HUES48 (cell line): ENCODE results near the gene CNPY1.

Source experiments
- H3K27ac ChIP-seq: one replicate; pipeline ENCODE4 v1.7.0; 2013; ENCODE audit warnings: low read depth, low read length, inconsistent platforms
- H3K27me3 ChIP-seq: 2 replicates; pipeline ENCODE4 v1.6.1; 2013; ENCODE audit warnings: mild to moderate bottlenecking, low read length; ENCODE audit not compliant: control insufficient read depth, insufficient read depth
- H3K36me3 ChIP-seq: 2 replicates; pipeline ENCODE4 v1.6.1; 2013; ENCODE audit warnings: low read length; ENCODE audit not compliant: control insufficient read depth, insufficient read depth
- H3K4me1 ChIP-seq: 2 replicates; pipeline ENCODE4 v1.6.1; 2013; ENCODE audit warnings: mild to moderate bottlenecking, low read length; ENCODE audit not compliant: control insufficient read depth, insufficient read depth
- H3K4me3 ChIP-seq: 2 replicates; pipeline ENCODE4 v1.5.1; 2013; ENCODE audit warnings: mild to moderate bottlenecking, low read depth, low read length
- H3K9ac ChIP-seq: 2 replicates; pipeline ENCODE4 v1.6.1; 2013; ENCODE audit warnings: mild to moderate bottlenecking, low read depth, low read length, moderate library complexity
- H3K9me3 ChIP-seq: 2 replicates; pipeline ENCODE4 v1.6.1; 2013; ENCODE audit warnings: low read length; ENCODE audit not compliant: control insufficient read depth, insufficient read depth

The CNPY1 gene

DNA sequence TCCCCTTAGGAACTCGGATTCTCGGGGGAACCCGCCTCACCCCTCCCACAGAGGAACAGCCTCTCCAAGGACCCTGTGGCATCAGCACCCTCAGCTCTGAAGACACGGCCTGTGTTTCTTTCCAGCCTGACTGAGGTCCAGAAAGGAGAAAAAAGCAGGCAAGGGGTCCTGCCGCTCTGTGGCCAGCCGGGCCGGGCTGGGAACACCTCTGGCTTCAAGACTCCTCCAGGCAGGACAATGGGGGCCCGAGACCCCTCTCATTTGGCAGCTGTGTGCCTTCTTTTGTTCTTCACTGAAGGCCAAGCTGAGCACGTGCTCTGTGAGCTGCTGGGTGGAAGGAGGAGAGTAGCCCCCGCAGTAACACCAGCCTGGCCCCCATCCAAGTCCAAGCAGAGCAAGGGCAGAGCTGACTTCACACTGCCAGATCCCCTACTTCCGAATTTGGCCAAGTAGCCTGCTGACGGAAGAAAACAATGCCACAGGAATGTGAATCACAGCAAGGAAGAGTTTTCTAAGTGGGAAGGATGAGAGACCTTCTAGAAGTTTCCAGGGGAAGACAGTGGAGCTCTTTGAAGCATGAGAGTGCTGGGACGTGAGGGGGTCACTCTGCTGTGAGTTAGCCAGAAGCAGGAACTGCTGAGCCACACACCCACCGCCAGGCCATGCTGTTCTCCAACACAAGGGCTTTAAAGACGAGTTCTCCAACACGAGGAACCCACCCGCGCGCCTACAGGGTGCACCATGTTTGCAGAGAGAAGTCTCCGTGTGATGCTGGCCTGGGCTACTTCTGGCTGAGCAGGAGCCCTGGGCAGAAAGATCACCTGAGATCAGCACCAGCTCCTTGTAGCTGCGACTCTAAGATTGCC, 3.1 kb downstream of the CNPY1 start:
- Histone ChIP-seq H3K9ac (no peak overlapping the region), H3K27me3 (peaks cover 6% of the 10 kb centered on the region; the same call in 1 of the 2 replicates), H3K9me3 (no peaks in the 10 kb centered on the region), H3K27ac (no peak overlapping the region), H3K36me3 (no peaks in the 10 kb centered on the region), H3K4me3 (no peak overlapping the region), H3K4me1 (no peaks in the 10 kb centered on the region)

DNA sequence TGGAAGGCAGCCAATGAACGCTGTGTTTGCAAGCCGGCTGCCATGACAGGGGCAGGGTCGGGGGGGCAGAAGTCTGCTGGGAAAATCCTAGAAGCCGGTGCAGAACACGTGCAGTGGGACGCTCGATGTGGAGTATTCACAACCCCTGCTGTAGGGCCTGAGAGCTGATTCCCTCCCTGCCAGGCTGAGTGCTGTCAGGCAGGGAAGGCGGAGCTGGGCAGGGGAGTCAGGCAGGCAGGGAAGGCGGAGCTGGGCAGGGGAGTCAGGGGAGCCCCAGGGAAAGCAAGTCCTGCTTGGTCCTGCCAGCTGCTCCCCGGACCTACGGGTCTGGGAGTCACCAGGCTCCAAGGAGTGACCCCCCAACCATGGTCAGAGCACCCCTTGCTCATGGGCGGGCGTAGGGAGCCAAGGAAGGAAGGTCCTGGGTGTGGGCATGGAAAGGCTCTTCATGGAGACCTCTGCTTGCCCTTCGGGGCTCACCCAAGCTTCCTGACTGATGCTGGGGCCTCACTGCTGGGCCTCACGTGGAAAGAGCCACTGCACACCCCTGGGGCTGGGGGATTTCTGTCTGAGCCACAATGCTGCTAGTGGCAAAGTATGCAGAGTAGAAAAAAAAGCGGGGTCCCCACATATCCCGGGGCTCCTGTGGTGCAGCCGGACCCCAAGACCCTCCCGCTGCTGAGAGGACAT, 4.2 kb downstream of the CNPY1 start:
- Histone ChIP-seq H3K36me3 (no peaks in the 10 kb centered on the region), H3K4me3 (no peak overlapping the region), H3K9me3 (no peaks in the 10 kb centered on the region), H3K9ac (no peak overlapping the region), H3K27me3 (peaks cover 11% of the 10 kb centered on the region), H3K27ac (no peak overlapping the region), H3K4me1 (no peaks in the 10 kb centered on the region)

DNA sequence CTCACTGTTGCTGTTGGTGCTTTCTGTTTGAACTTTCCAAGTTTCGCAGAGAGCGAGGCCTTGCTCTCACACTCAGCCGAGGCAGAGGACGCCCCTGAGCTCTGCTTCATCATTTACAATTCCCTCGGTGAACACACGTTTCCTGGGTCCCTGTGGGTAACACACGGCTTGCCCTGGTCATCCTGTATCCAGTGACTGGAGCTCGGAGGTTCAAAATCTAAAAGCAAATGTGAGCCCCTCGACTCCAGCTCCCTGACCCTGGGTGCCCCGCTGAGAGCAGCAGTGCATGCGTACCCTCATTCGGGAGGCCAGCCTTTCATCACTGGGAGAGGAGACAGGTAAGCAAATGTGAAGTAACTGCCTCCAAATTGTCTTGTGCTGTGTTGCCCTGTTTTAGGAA, 5.8 kb downstream of the CNPY1 start:
- Histone ChIP-seq H3K9ac (no peak overlapping the region), H3K36me3 (no peaks in the 10 kb centered on the region), H3K27me3 (peaks cover 27% of the 10 kb centered on the region), H3K4me1 (no peaks in the 10 kb centered on the region), H3K4me3 (no peak overlapping the region), H3K27ac (no peak overlapping the region), H3K9me3 (no peaks in the 10 kb centered on the region)

DNA sequence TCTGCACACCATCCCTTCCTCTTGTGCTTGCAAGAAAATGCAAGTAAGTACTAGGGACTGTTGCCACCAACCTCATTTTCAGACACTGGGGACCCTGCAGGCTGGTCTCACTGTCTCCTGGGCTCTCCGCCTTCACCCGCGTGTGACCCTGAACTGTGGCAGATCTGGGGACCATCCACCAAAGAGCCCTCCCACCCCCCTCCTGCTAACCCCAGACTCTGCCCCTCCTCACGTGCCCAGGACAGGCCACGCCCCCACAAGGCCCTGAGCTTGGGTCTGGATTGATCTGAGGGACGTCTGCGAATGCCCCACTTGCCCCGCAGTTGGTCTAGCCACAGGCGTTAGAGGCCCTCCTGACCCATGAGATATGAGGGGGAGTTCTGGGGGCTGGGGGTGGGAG, 8.1 kb downstream of the CNPY1 start:
- no peaks in the 10 kb centered on the region for H3K9me3 ChIP-seq
- H3K4me1 ChIP-seq = peaks cover 7% of the 10 kb centered on the region; the same call in 1 of the 2 replicates
- H3K27ac ChIP-seq = no peak overlapping the region
- H3K9ac ChIP-seq = no peak overlapping the region
- no peak overlapping the region for H3K4me3 ChIP-seq
- H3K27me3 ChIP-seq = peaks cover 50% of the 10 kb centered on the region
- H3K36me3 ChIP-seq = no peaks in the 10 kb centered on the region

DNA sequence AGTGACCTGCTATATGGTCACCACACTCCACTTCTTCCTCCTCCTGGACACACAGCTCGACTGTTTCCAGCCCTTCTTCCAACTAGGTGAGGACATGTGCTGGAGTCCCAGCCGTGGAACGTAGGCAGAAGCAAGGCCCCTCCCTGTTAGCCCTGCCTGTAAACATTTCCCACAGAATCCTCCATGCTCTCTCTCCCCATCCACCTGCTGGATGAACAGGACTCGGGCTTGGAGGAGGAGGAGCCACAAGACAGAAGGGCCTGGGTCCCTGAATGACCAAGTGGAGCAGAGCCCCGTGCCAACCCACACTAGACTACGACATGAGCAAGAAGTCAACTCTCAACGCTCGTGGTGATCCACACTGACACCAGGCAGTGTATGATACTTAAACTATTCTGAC, 9.9 kb downstream of the CNPY1 start:
- peaks cover 13% of the 10 kb centered on the region; the same call in 1 of the 2 replicates for H3K4me1 ChIP-seq
- no peak overlapping the region for H3K27ac ChIP-seq
- H3K4me3 ChIP-seq = no peak overlapping the region
- H3K36me3 ChIP-seq = no peaks in the 10 kb centered on the region
- H3K9me3 ChIP-seq = no peaks in the 10 kb centered on the region
- H3K9ac ChIP-seq = no peak overlapping the region
- H3K27me3 ChIP-seq = peaks cover 68% of the 10 kb centered on the region

DNA sequence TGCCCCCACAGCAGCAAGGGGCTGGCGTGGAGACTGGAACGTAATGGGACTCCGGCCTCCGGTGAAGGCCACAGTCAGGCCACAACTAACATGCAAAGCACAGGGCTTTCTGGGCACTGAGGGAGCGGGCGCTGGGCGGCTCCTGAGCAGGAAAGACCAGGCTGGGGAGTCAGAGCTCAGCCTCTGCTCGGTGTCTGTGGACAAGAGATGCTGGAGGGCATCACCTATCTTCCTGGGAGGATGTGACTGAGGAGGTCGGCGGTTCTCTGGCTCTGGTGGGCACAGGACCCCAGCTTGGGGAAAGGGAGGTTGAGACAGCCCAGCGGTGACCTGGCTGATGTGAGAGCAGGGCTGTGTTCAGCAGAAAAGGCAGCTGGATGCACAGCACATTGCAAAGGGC, 11.7 kb downstream of the CNPY1 start:
- Histone ChIP-seq H3K4me3 (no peak overlapping the region), H3K36me3 (no peaks in the 10 kb centered on the region), H3K27ac (no peak overlapping the region), H3K9me3 (no peaks in the 10 kb centered on the region), H3K9ac (no peak overlapping the region), H3K4me1 (peaks cover 13% of the 10 kb centered on the region; the same call in 1 of the 2 replicates), H3K27me3 (peaks cover 80% of the 10 kb centered on the region)

DNA sequence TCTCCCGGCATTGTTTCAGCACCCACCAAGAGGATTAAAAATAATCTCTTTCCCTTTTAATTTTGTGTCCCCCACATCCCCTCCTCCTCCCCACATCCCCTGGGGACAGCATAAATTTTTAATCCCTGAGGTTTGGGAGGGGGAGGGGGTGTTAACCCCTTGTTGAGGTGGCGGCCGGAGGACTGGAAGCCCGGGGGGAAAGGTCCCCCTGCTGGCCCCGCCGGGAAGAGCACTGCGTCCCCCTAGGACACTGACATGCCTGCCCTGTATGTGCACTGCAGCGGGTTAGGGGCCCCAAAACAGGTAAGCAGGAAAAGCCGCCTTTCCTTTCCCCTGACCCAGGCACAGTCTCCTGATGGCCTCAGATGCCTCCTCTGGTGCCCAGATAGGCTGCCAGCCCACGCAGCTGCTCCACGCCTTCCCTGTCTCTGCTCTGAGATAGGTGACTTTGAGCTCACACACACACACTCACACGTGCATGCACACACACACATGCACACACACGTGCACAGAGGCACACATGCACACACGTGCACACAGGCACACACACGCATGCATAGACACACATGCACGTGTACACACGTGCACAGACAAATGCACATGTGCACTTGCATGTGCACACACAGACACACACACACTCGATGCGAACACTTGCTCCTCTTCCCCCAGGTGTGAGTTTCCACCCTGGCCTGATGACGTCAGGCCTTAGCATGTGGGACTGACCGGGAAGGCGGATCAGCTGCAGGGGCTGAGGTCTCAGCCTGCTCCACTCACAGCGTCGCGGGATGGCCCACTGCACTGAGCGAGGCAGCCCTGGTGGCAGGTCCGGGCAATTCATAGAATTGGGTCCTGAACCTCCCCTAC, 12.3 kb downstream of the CNPY1 start:
- peaks cover 13% of the 10 kb centered on the region; the same call in 1 of the 2 replicates for H3K4me1 ChIP-seq
- peaks cover 85% of the 10 kb centered on the region for H3K27me3 ChIP-seq

DNA sequence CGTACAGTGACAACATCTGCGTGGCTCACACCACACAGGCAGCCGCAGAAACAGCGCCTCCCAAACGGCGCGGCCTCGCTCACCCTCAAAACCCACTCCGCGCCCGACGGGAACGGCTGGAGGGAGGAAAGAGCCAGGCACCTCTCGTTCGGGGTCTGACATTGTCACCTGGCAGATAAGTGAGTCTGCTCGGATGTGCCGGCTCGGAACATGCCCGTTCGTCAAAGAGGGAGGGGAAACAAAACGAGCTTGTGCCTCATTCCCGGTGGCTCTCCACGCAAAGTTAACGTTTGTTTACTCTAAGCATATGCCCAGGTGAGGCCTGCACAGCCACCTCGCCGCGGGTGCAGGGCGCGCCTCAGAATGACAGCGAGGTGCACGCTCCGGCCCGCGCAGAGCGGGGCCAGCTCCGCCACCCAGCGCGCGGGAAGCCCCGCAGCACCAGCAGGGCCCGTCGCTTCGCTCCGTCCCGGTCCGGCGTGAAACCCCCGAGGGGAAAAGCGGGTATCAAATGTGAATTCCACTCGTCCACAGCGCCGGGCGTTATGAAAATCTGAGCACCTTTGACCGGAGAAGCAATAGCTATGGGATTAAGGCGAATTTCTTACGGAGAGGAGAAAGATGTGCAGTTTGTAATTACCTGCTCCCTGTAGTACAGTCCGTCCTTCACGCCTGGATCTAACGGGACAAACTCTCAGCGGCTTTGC, 13.1 kb downstream of the CNPY1 start:
- H3K9ac ChIP-seq = no peak overlapping the region
- H3K36me3 ChIP-seq = no peaks in the 10 kb centered on the region
- H3K27ac ChIP-seq = no peak overlapping the region
- H3K4me3 ChIP-seq = peak overlapping the region; percentile 59
- H3K9me3 ChIP-seq = no peaks in the 10 kb centered on the region
- peaks cover 13% of the 10 kb centered on the region; the same call in 1 of the 2 replicates for H3K4me1 ChIP-seq
- H3K27me3 ChIP-seq = peaks cover 89% of the 10 kb centered on the region

More for the DNA sequence above, 12.3 kb downstream of the CNPY1 start:
- Histone ChIP-seq H3K27ac (no peak overlapping the region), H3K9me3 (no peaks in the 10 kb centered on the region), H3K36me3 (no peaks in the 10 kb centered on the region), H3K4me3 (peak overlapping the region; percentile 59), H3K9ac (no peak overlapping the region)

DNA sequence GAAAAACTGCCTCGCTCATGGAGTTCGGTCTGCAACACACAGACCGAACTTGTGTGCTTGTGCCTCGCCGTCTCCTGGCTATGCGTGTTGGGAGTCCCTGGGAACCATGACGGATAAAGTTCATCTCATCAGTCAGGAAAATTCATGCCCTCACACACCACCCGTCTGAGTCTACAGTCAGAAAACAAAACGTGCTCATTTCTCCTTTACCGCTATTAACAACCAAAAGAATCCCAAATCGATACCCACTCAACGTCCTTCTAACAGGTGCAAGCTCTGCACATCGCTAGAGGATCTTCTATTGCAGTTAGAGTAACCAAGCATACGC, 13.6 kb downstream of the CNPY1 start:
- Histone ChIP-seq H3K9ac (no peak overlapping the region), H3K4me3 (peak overlapping the region; percentile 59), H3K4me1 (peaks cover 13% of the 10 kb centered on the region; the same call in 1 of the 2 replicates), H3K27me3 (peaks cover 90% of the 10 kb centered on the region), H3K36me3 (no peaks in the 10 kb centered on the region), H3K27ac (no peak overlapping the region), H3K9me3 (no peaks in the 10 kb centered on the region)

DNA sequence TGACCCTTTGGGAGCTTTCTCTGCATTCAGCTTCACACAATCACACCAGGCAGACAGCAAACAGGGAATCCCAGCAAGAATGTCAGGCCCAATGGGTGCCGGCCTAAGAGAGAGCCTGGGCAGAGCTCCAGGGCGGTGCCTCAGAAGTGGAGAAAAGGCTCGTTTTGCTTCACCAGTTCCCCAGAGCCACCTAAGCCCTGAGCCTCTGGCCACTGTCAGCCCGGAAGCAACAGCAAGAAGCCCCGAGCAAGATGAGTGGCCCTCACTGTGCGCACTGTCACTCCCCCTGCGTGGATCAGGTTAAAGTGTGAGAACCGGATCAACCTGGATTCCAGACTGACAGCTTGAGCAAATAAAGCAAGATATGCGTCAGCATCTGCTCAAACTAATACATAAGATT, 14.7 kb downstream of the CNPY1 start:
- Histone ChIP-seq H3K4me3 (no peak overlapping the region), H3K27me3 (peaks cover 91% of the 10 kb centered on the region), H3K9me3 (no peaks in the 10 kb centered on the region), H3K9ac (no peak overlapping the region), H3K36me3 (no peaks in the 10 kb centered on the region), H3K27ac (no peak overlapping the region), H3K4me1 (peaks cover 13% of the 10 kb centered on the region; the same call in 1 of the 2 replicates)
